GM21619 (cell line): Measurements from ENCODE around the gene DSC3.
"Not testable (repeated sequence)": the region's sequence is repeated elsewhere in the genome, so short reads cannot be mapped to it uniquely, and the experiment has no call there.

Experiments used
- ATAC-seq: cut with Tn5 transposase; IDR thresholded peaks from one replicate; pipeline ENCODE4 v1.9.1; 2021; ENCODE audit not compliant: unreplicated experiment

The DSC3 gene

GRCh38 chr18:30978091-30978490 lies 64.5 kb downstream of the DSC3 start:
- not testable (repeated sequence) for ATAC-seq

GRCh38 chr18:30971338-30971956 lies 71.1 kb downstream of the DSC3 start:
- peak; percentile 64 for ATAC-seq

GRCh38 chr18:30970196-30970816 lies 72.2 kb downstream of the DSC3 start:
- ATAC-seq: no peak

DNA sequence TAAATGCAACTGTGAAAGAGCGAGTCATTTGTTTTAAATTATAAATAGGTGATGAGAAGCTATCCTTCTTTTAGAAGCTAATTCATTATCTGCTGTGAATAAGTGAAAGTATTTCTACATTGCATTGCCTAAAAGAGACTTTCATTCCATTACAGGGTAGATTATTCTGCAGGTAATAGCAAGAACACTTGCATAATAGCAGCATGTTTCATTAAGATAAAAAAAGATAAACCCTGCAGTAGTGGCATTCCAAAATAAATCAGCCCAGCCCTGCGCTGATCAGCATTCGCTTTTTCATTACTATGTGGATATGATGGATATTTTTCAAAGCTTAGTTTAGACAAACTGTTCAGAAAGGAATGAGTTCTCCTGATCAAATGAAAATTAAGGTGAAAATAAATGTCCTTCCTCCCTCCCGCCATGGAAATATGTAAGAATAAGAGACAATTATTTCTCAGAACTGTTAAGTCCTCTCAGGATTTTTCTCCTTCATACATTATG lies 72.8 kb downstream of the DSC3 start:
- no peak for ATAC-seq

GRCh38 chr18:30967701-30968100 lies 74.8 kb downstream of the DSC3 start:
- no peak for ATAC-seq

- no peak for ATAC-seq
Observed at GRCh38 chr18:30965237-30965636, 77.3 kb downstream of the DSC3 start.

GRCh38 chr18:30960661-30961060 lies 81.9 kb downstream of the DSC3 start:
- no peak for ATAC-seq

GRCh38 chr18:30957066-30957465 lies 85.5 kb downstream of the DSC3 start:
- no peak for ATAC-seq

GRCh38 chr18:30954262-30954661 lies 88.3 kb downstream of the DSC3 start:
- no peak for ATAC-seq

- ATAC-seq: no peak
Observed at GRCh38 chr18:30945761-30946160, 96.8 kb downstream of the DSC3 start.

- no peak for ATAC-seq
Observed at GRCh38 chr18:30944773-30945417, 97.6 kb downstream of the DSC3 start.

DNA sequence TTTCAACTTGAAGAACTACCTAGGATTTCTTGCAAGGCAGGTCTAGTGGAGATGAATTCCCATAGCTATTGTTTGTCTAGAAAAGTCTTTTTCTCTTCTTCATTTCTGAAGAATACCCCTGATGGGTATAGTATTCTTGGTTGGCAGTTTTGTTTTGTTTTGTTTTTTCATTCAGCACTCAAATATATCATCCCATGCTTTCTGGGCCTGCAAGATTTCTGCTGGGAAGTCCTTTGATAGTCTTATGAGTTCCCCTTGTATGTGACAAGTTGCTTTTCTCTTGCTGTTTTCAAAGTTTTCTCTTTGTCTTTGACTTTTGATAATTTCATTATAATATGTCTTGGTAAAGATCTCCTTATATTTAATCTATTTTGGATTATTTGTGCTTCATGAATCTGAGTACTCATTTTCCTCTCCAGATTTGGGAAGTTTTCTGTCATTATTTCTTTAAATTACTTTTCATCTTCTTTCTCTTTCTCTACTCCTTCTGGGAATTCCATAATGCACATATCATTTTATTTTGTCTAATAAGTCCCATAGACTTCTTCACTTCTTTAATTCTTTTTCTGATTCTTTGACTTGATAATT lies 101.5 kb downstream of the DSC3 start:
- no peak for ATAC-seq
